Activated B cell treated with CpG ODN at 0.5 μM for 24 hours (primary cell): ENCODE data around the gene DENND2D. TPM values are rescaled to one million over a fixed set of nuclear protein-coding genes. Genes with fewer than 3 reads are reported as not detected.

Experiments
- ATAC-seq: fragments of 200-7000 bp; cut with Tn5 transposase; one replicate; pipeline ENCODE4 v1.10.0; 2021; ENCODE audit warnings: low read depth, mild to moderate bottlenecking, moderate library complexity
- CTCF ChIA-PET: fragments of 350-600 bp; sonication (Branson Sonifier 250); formaldehyde crosslinking; loops from one replicate; lab custom pipeline; 2021; ENCODE audit warnings: antibody characterized with exemption; lab: Charles Lee
- POLR2A ChIA-PET: fragments of 350-600 bp; sonication (Branson Sonifier 250); formaldehyde crosslinking; loops from one replicate; lab custom pipeline; 2021; ENCODE audit warnings: antibody characterized with exemption; lab: Charles Lee
- DNase-seq: peaks from one replicate; pipeline ENCODE4 v3.0.0; 2022
- H3K27ac Mint-ChIP-seq: one replicate; pipeline ENCODE4 v1.8.0; 2020; ENCODE audit warnings: mixed read lengths
- H3K27me3 Mint-ChIP-seq: one replicate; pipeline ENCODE4 v1.8.0; 2021; ENCODE audit warnings: mixed read lengths
- H3K36me3 Mint-ChIP-seq: one replicate; pipeline ENCODE4 v1.8.0; 2021; ENCODE audit warnings: low read depth, mixed read lengths
- H3K4me1 Mint-ChIP-seq: one replicate; pipeline ENCODE4 v1.8.0; 2021; ENCODE audit warnings: mixed read lengths
- H3K4me3 Mint-ChIP-seq: one replicate; pipeline ENCODE4 v1.8.0; 2020; ENCODE audit warnings: mild to moderate bottlenecking, mixed read lengths
- H3K9me3 Mint-ChIP-seq: one replicate; pipeline ENCODE4 v1.8.0; 2020; ENCODE audit warnings: mixed read lengths
- CTCF ChIP-seq: fragments of 200-600 bp; IDR thresholded peaks from one replicate; pipeline ENCODE4 v1.8.0; 2022; ENCODE audit warnings: antibody characterized with exemption, mild to moderate bottlenecking
- intact Hi-C: fragments of 100-400 bp; cut with micrococcal nuclease; formaldehyde crosslinking; loops from one replicate; pipeline ENCODE4 v1.15.1; 2024
- total RNA-seq: library from RNA; stranded (reverse); gene quantifications from 2 replicates; pipeline ENCODE4 v1.2.3, GENCODE V29; 2022

Gene DENND2D
- total RNA-seq, 1 donor from 2014 or later, result 58.6 TPM

DNA sequence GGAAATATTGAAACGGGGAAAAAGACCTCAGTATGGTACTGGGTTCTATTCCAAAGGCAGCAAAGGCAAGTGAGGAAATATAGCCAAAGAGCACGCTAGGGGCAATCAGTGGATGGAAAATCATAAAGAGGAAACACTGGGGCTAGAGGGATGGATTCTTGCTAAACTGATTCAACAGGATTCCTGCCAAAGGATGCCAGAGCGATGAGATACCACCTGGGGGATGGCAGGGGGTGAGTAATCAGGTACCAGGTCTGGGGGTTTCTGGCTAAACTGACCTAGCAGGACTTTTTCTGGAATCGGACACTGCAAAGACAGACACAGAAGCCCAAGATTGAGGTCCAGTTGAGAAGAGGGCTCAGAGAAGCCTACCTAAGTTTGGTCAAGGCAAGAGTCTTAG lies 33.8 kb upstream of the DENND2D start:
- DNase-seq (no peak), ATAC-seq (no peak)
- H3K4me3 Mint-ChIP-seq, result no peak overlapping the region
- no peak for TF ChIP-seq CTCF
- intact Hi-C loops, result no loop called here
- no peak overlapping the region for H3K27ac Mint-ChIP-seq
- H3K9me3 Mint-ChIP-seq, result no peaks in the 10 kb centered on the region
- CTCF ChIA-PET, result no interaction called here
- peaks cover 53% of the 10 kb centered on the region for H3K36me3 Mint-ChIP-seq
- no peaks in the 10 kb centered on the region for H3K27me3 Mint-ChIP-seq
- POLR2A ChIA-PET, result no interaction called here
- peaks cover 60% of the 10 kb centered on the region for H3K4me1 Mint-ChIP-seq

DNA sequence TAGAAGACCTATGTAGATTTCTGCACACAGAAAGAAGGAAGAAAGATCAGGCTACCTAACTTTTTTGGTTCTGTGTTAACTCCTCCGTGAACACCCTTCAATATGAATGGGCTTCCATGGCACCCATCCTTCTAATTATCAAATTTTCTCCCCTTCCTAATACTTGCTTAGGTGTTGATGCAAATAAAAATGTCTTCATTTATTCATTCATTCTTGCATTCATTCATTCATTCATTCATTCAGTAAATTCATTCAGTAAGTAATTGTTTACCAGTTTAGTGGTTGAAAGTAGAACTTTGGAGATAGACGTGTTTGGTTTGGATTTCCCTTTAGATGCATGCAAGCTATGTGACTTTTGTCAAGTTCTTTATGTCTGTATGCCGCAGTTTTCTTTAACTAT lies 31.7 kb upstream of the DENND2D start:
- ATAC-seq (no peak), DNase-seq (no peak)
- Mint-ChIP-seq H3K27me3 (no peaks in the 10 kb centered on the region), H3K4me1 (peaks cover 81% of the 10 kb centered on the region), H3K9me3 (no peaks in the 10 kb centered on the region), H3K36me3 (peaks cover 32% of the 10 kb centered on the region), H3K4me3 (peak overlapping the region; percentile 5), H3K27ac (peak overlapping the region; percentile 9)
- intact Hi-C loops, result no loop called here
- TF ChIP-seq CTCF, result no peak
- CTCF ChIA-PET, result interaction anchor here (1.0 kb wide), 1 partner anchor 167 kb away, joined by 3 read pairs; no protein-coding TSS in a partner anchor
- POLR2A ChIA-PET, result interaction anchor here (1.0 to 1.2 kb wide), 2 partner anchors 28 to 93 kb away, joined by 3 read pairs; partner anchors contain the start of genes CEPT1 and DRAM2

DNA sequence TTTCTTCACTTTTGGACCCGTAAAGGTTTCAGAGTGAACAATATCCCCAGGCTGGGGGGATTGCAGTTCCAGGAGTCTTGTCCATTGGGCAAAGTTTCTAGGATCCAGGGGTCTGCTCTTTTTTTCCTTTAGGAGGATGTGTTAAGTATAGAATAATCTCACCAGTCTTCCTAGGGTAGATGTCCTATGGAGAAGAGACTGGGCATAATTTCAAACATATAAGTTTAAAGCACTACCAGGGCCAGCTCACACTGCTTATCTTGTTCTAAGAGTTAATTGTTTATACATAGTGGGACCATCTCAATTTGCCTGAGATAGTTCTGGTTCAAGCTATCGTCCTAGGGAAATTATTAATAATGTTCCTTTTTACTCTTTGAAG lies 28.3 kb upstream of the DENND2D start:
- POLR2A ChIA-PET, result interaction anchor here (0.6 to 2.5 kb wide), 6 partner anchors 9 to 75 kb away, joined by 3 to 8 read pairs (median 4); no protein-coding TSS in a partner anchor
- intact Hi-C loops, result loop anchor here (1.0 kb wide), 1 partner anchor 7 kb away; no protein-coding TSS in a partner anchor

GRCh38 chr1:111227851-111228747 lies 27.7 kb upstream of the DENND2D start:
- no peak overlapping the region for H3K4me3 Mint-ChIP-seq
- ChIA-PET POLR2A (interaction anchor here (0.7 to 2.5 kb wide), 7 partner anchors 9 to 24 kb away, joined by 3 to 8 read pairs (median 5); no protein-coding TSS in a partner anchor), CTCF (interaction anchor here (1.2 to 3.8 kb wide), 3 partner anchors 8 to 172 kb away, joined by 3 to 23 read pairs (median 6); no protein-coding TSS in a partner anchor)
- H3K9me3 Mint-ChIP-seq, result no peaks in the 10 kb centered on the region
- intact Hi-C loops, result no loop called here
- H3K27ac Mint-ChIP-seq, result peak overlapping the region; percentile 69
- H3K27me3 Mint-ChIP-seq, result no peaks in the 10 kb centered on the region
- H3K36me3 Mint-ChIP-seq, result peaks cover 3% of the 10 kb centered on the region
- TF ChIP-seq CTCF, result no peak
- H3K4me1 Mint-ChIP-seq, result peaks cover 83% of the 10 kb centered on the region
- DNase-seq (no peak), ATAC-seq (no peak)

More for the DNA sequence above, 28.3 kb upstream of the DENND2D start:
- Mint-ChIP-seq H3K36me3 (peaks cover 3% of the 10 kb centered on the region), H3K27me3 (no peaks in the 10 kb centered on the region), H3K4me3 (no peak overlapping the region), H3K4me1 (peaks cover 79% of the 10 kb centered on the region), H3K9me3 (no peaks in the 10 kb centered on the region), H3K27ac (peak overlapping the region; percentile 82)
- no peak for TF ChIP-seq CTCF
- DNase-seq, result no peak
- no peak for ATAC-seq
- CTCF ChIA-PET, result interaction anchor here (1.2 to 1.3 kb wide), 2 partner anchors 9 to 27 kb away, joined by 3 to 6 read pairs; no protein-coding TSS in a partner anchor

GRCh38 chr1:111227434-111227833 lies 27.0 kb upstream of the DENND2D start, which contains the start of gene CHI3L2:
Gene CHI3L2 (plus strand): TSS chr1:111227713. CDS start chr1:111227730, 17 bp downstream.
- no peak for TF ChIP-seq CTCF
- peak within 1 kb of the TSS; percentile 69 for H3K27ac Mint-ChIP-seq

More at GRCh38 chr1:111227434-111227833, 27.0 kb upstream of the DENND2D start, which contains the start of gene CHI3L2:
- Mint-ChIP-seq H3K27me3 (no peaks in the 10 kb centered on the region), H3K36me3 (peaks cover 3% of the 10 kb centered on the region), H3K4me1 (peaks cover 85% of the 10 kb centered on the region), H3K9me3 (no peaks in the 10 kb centered on the region), H3K4me3 (no peak within 1 kb of the TSS)
- DNase-seq, result no peak
- intact Hi-C loops, result no loop called here
- no peak for ATAC-seq
- ChIA-PET CTCF (interaction anchor here (3.8 kb wide), 1 partner anchor 172 kb away, joined by 23 read pairs; no protein-coding TSS in a partner anchor), POLR2A (interaction anchor here (1.1 to 2.5 kb wide), 4 partner anchors 8 to 24 kb away, joined by 3 to 8 read pairs (median 6); no protein-coding TSS in a partner anchor)
